Lower leg skin (tissue), 4 donors: Measurements from ENCODE around the gene PCGF3. TPM values are rescaled to one million over a fixed set of nuclear protein-coding genes. Genes with fewer than 3 reads are reported as not detected.

Experiments used
- DNase-seq, 2 donors: peaks; one replicate each; pipeline ENCODE4 v3.0.0-alpha.2; 2019; ENCODE audit warnings: low spot score in 2 of 2
- H3K4me3 ChIP-seq: fragments of 200-600 bp; sonication (generic); 2 replicates; pipeline ENCODE4 v1.5.1; 2017; ENCODE audit warnings: mild to moderate bottlenecking, low read depth; ENCODE audit not compliant: poor library complexity, severe bottlenecking
- CTCF ChIP-seq, 3 donors: fragments of 450-650 bp; IDR thresholded peaks; one replicate each; pipeline ENCODE4 v1.5.1; 2016; ENCODE audit warnings: antibody characterized with exemption in 3 of 3, mild to moderate bottlenecking in 3 of 3, moderate library complexity in 2 of 3
- POLR2A ChIP-seq, 2 donors: fragments of 450-650 bp; IDR thresholded peaks; one replicate each; pipeline ENCODE4 v1.6.1; 2016 to 2017; ENCODE audit warnings: antibody characterized with exemption in 2 of 2, mild to moderate bottlenecking in 1 of 2, moderate library complexity in 1 of 2
- WGBS, 2 donors: methylation state at CpG; one replicate each; pipeline ENCODE4 v1.1.5; 2018; 5-methylcytosine and 5-hydroxymethylcytosine counted together
- intact Hi-C: fragments of 100-400 bp; cut with DNase I; formaldehyde crosslinking; loops from one replicate; pipeline ENCODE4 v1.15.0; 2023; ENCODE audit warnings: low total_unique reads
- total RNA-seq, 4 donors: library from RNA; depleted of rRNA; stranded (reverse); fragments of >200 nt; gene quantifications; one replicate each; pipeline ENCODE4 v1.1.0, GENCODE V29; 2016

PCGF3 gene
- total RNA-seq, 4 donors from 2014 or later, result 55.2 to 102 (median 72.3) TPM

- intact Hi-C loops, result no loop called here
- DNase-seq, result no peak
- no peak overlapping the region for H3K4me3 ChIP-seq
- 68 to 69% methylated on average over 11 to 26 of the region's 27 CpGs for WGBS, 2 donors
- TF ChIP-seq CTCF (IDR thresholded peaks at IDR 0.05) (no peak), POLR2A (IDR thresholded peaks at IDR 0.05) (no peak)
Measured at GRCh38 chr4:789571-790465, 84.2 kb downstream of the PCGF3 start.

- no peak for DNase-seq
- TF ChIP-seq POLR2A (IDR thresholded peaks at IDR 0.05), result no peak
- H3K4me3 ChIP-seq, result no peak overlapping the region
- 64 to 65% methylated on average over 7 to 8 of the region's 8 CpGs for WGBS, 2 donors
- intact Hi-C loops, result no loop called here
Measured at GRCh38 chr4:790466-790820, 84.8 kb downstream of the PCGF3 start.

GRCh38 chr4:791252-791897 is 85.7 kb downstream of the PCGF3 start:
- TF ChIP-seq CTCF (IDR thresholded peaks at IDR 0.05), result no peak
- no peak for TF ChIP-seq POLR2A (IDR thresholded peaks at IDR 0.05)
- 64 to 72% methylated on average over 17 to 24 of the region's 29 CpGs for WGBS, 2 donors
- DNase-seq, result no peak
- no peak overlapping the region for H3K4me3 ChIP-seq
- intact Hi-C loops, result no loop called here

- WGBS, 2 donors, result 0 to 1% methylated on average over 9 to 24 of the region's 50 CpGs
- TF ChIP-seq CTCF (IDR thresholded peaks at IDR 0.05) (no peak), POLR2A (IDR thresholded peaks at IDR 0.05) (no peak)
- intact Hi-C loops, result no loop called here
- no peak overlapping the region for H3K4me3 ChIP-seq
- DNase-seq, result no peak
Measured at GRCh38 chr4:791898-792625, 86.4 kb downstream of the PCGF3 start.

GRCh38 chr4:792626-793092 is 87.0 kb downstream of the PCGF3 start:
- no peak for DNase-seq
- 37 to 40% methylated on average over 14 to 17 of the region's 17 CpGs for WGBS, 2 donors
- no peak for TF ChIP-seq POLR2A (IDR thresholded peaks at IDR 0.05)
- TF ChIP-seq CTCF (IDR thresholded peaks at IDR 0.05), result no peak
- H3K4me3 ChIP-seq, result no peak overlapping the region
- intact Hi-C loops, result no loop called here
